HCEC 1CT (cell line): Measurements from ENCODE around the gene GYPC.

Experiments used
- DNase-seq: peaks from one replicate; pipeline ENCODE4 v3.0.0-alpha.2; 2017

GYPC gene

DNA sequence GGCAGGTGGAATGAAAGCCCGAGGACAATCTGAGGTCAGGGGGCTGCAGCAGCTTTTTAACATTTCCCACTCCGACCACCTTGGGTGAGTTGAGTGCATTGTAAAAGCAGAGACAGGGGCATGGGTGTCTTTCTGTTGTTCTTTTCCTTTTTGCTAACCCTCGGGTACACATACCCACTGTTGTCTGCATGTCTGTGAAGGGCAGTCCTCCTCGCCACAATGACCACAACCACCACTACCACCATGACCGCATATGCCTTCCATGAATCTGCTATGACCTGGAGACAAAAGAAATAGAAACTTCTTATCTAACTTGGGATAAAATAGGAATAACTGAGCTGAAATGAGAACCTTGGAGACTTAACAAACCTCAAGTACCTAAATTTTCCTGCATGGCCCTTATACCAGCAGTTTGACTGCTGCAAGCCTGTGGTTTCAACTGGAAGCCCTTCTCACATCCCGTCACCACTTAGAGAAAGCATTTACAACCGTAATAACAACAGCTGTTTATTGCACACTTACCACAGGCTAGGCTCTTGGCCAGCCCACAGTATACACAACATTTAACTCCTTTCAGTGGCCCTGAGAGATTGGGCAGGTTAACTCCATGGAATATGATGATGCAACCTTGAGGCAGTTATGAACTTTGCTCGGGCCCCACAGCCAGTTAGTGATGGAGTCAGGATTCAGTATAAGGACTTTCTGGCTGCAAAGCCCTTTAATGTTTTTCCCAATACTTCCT is 80.3 kb downstream of the GYPC start:
- DNase-seq = no peak

GRCh38 chr2:126739141-126739540 is 83.2 kb downstream of the GYPC start:
- no peak for DNase-seq

DNA sequence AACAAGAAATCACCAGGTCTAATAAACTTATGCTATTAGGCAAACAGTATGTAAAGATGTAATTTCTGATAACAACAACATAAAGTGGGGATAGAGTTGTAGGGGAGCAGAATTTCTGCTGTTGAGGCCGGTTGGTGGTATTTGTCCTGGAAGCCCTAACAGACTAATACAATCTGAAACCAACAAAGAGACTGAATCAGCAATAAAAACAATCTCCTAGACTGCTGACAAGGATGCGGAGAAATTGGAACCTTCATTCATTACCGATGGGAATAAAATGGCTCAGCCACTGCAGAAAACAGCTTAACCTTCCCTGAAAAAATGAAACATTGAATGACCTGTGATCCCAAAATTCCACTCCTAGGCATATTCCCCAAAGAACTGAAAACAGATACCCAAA is 88.7 kb downstream of the GYPC start:
- no peak for DNase-seq
